Left ventricle myocardium inferior (tissue), 1 donor: ENCODE data around the gene CHAMP1. TPM values are rescaled to one million over a fixed set of nuclear protein-coding genes. Genes with fewer than 3 reads are reported as not detected.
A peak's percentile ranks its signal among the peaks of the same experiment; 100 is the strongest.

Experiments
- DNase-seq: peaks from one replicate; pipeline ENCODE4 v3.0.0-alpha.2; 2020
- H3K27ac ChIP-seq: fragments of 200-600 bp; replicated peaks from 2 replicates; pipeline ENCODE4 v1.8.0; 2021
- H3K27me3 ChIP-seq: fragments of 200-600 bp; 2 replicates; pipeline ENCODE4 v1.8.0; 2021; ENCODE audit warnings: low read depth
- H3K36me3 ChIP-seq: fragments of 200-600 bp; 2 replicates; pipeline ENCODE4 v1.8.0; 2021
- H3K4me1 ChIP-seq: fragments of 200-600 bp; 2 replicates; pipeline ENCODE4 v1.8.0; 2021
- H3K4me3 ChIP-seq: fragments of 200-600 bp; 2 replicates; pipeline ENCODE4 v1.8.0; 2021; ENCODE audit warnings: mild to moderate bottlenecking, moderate library complexity
- H3K9me3 ChIP-seq: fragments of 200-600 bp; replicated peaks from 2 replicates; pipeline ENCODE4 v1.8.0; 2021
- CTCF ChIP-seq: fragments of 200-600 bp; IDR thresholded peaks from 2 replicates; pipeline ENCODE4 v1.8.0; 2021; ENCODE audit warnings: antibody characterized with exemption, mild to moderate bottlenecking, borderline replicate concordance
- intact Hi-C: fragments of 100-400 bp; cut with micrococcal nuclease; formaldehyde crosslinking; loops from one replicate; pipeline ENCODE4 v1.11.0; 2022
- total RNA-seq: library from RNA; stranded (reverse); fragmentation: NEBNext Ultra II Directional; extraction: Animal tissue kit (Norgen Biotek cat#: 25700); gene quantifications from one replicate; pipeline ENCODE4 v1.2.1, GENCODE V29; 2021
- donor health status: DM: no; HTN: yes; CAD: no; lungs with severe emphysema.

The CHAMP1 gene
- total RNA-seq, 1 donor from 2014 or later: 9.0 TPM

GRCh38 chr13:114318624-114319023, 4.3 kb downstream of the CHAMP1 start:
- no peak for TF ChIP-seq CTCF
- Histone ChIP-seq H3K27me3 (no peaks in the 10 kb centered on the region), H3K4me1 (peaks cover 66% of the 10 kb centered on the region), H3K36me3 (peaks cover 29% of the 10 kb centered on the region), H3K27ac (peak overlapping the region; percentile 60), H3K4me3 (no peak overlapping the region), H3K9me3 (no peaks in the 10 kb centered on the region)
- intact Hi-C loops: no loop called here
- DNase-seq: no peak

GRCh38 chr13:114319441-114319913, 5.2 kb downstream of the CHAMP1 start:
- peaks cover 38% of the 10 kb centered on the region for H3K36me3 ChIP-seq
- H3K27ac ChIP-seq: peak overlapping the region; percentile 60
- no peaks in the 10 kb centered on the region for H3K27me3 ChIP-seq
- no peak overlapping the region for H3K4me3 ChIP-seq
- H3K9me3 ChIP-seq: no peaks in the 10 kb centered on the region
- intact Hi-C loops: no loop called here
- no peak for DNase-seq
- TF ChIP-seq CTCF: no peak
- H3K4me1 ChIP-seq: peaks cover 60% of the 10 kb centered on the region

- no peak for TF ChIP-seq CTCF
- H3K27ac ChIP-seq: peak overlapping the region; percentile 60
Measured at GRCh38 chr13:114320065-114320464, 5.8 kb downstream of the CHAMP1 start.

GRCh38 chr13:114321256-114321655, 7.0 kb downstream of the CHAMP1 start:
- Histone ChIP-seq H3K27ac (no peak overlapping the region), H3K9me3 (no peaks in the 10 kb centered on the region), H3K27me3 (no peaks in the 10 kb centered on the region), H3K4me1 (peaks cover 51% of the 10 kb centered on the region), H3K36me3 (peaks cover 52% of the 10 kb centered on the region), H3K4me3 (no peak overlapping the region)
- intact Hi-C loops: no loop called here
- no peak for TF ChIP-seq CTCF
- no peak for DNase-seq

More at GRCh38 chr13:114320065-114320464, 5.8 kb downstream of the CHAMP1 start:
- DNase-seq: no peak
- Histone ChIP-seq H3K27me3 (no peaks in the 10 kb centered on the region), H3K4me3 (no peak overlapping the region), H3K36me3 (peaks cover 43% of the 10 kb centered on the region), H3K9me3 (no peaks in the 10 kb centered on the region), H3K4me1 (peaks cover 54% of the 10 kb centered on the region)
- intact Hi-C loops: no loop called here

GRCh38 chr13:114323349-114323748, 9.0 kb downstream of the CHAMP1 start:
- peaks cover 56% of the 10 kb centered on the region for H3K36me3 ChIP-seq
- H3K27ac ChIP-seq: no peak overlapping the region
- peaks cover 37% of the 10 kb centered on the region for H3K4me1 ChIP-seq
- DNase-seq: no peak
- no peak for TF ChIP-seq CTCF
- no peaks in the 10 kb centered on the region for H3K9me3 ChIP-seq
- no peak overlapping the region for H3K4me3 ChIP-seq
- H3K27me3 ChIP-seq: no peaks in the 10 kb centered on the region
- intact Hi-C loops: no loop called here
